Lower leg skin (tissue), 4 donors: ENCODE data around the gene PNPLA2. TPM values are rescaled to one million over a fixed set of nuclear protein-coding genes. Genes with fewer than 3 reads are reported as not detected.

Source experiments
- DNase-seq, 2 donors: peaks; one replicate each; pipeline ENCODE4 v3.0.0-alpha.2; 2019; ENCODE audit warnings: low spot score in 2 of 2
- H3K4me3 ChIP-seq: fragments of 200-600 bp; sonication (generic); 2 replicates; pipeline ENCODE4 v1.5.1; 2017; ENCODE audit warnings: mild to moderate bottlenecking, low read depth; ENCODE audit not compliant: poor library complexity, severe bottlenecking
- POLR2A ChIP-seq, 2 donors: fragments of 450-650 bp; IDR thresholded peaks; one replicate each; pipeline ENCODE4 v1.6.1; 2016 to 2017; ENCODE audit warnings: antibody characterized with exemption in 2 of 2, mild to moderate bottlenecking in 1 of 2, moderate library complexity in 1 of 2
- WGBS, 2 donors: methylation state at CpG; one replicate each; pipeline ENCODE4 v1.1.5; 2018; 5-methylcytosine and 5-hydroxymethylcytosine counted together
- intact Hi-C: fragments of 100-400 bp; cut with DNase I; formaldehyde crosslinking; loops from one replicate; pipeline ENCODE4 v1.15.0; 2023; ENCODE audit warnings: low total_unique reads
- total RNA-seq, 4 donors: library from RNA; depleted of rRNA; stranded (reverse); fragments of >200 nt; gene quantifications; one replicate each; pipeline ENCODE4 v1.1.0, GENCODE V29; 2016
- TF ChIP-seq, protein P1 (sequence below), 3 donors: fragments of 450-650 bp; IDR thresholded peaks; one replicate each; pipeline ENCODE4 v1.5.1; 2016; ENCODE audit warnings: antibody characterized with exemption in 3 of 3, mild to moderate bottlenecking in 3 of 3, moderate library complexity in 2 of 3

The PNPLA2 gene
- total RNA-seq, 4 donors from 2014 or later: 55.5 to 99.7 (median 72.4) TPM

DNA sequence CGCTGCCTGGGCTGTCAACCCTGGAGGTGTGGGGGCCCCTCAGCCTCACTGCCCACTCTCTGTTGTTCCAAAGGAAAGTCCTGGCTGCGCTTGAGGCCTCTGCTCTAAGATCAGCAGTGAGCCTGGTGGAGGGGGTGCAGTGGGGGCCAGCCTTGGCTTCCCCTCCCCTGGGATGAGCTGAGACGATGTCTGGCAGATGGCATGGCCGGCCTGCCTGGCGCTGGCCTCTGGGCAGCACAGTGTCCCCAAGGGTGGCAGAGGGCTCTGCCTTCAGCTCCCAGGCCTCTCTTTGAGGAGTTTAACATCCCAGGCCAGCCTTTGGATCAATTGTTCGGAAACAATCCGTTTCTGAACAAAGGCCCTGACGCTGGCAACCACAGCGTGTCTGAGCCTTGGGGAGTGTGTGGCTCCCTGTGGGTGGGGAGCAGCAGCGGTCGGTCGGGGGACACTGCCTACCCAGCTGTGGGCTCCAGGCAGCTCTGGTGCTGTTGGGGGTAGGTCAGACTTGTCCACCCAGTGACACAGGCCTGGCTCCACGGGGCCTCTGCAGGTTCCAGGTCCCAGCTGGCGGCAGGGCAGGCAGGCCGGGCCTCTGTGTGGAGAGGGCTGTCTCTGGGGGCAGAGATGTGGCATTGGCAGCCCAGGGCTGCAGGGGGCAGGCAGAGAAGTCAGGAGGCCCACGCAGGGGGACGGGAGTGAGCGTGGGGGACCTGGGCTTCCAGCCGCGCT, 36.1 kb downstream of the PNPLA2 start:
- no peak overlapping the region for H3K4me3 ChIP-seq
- WGBS, 2 donors: 77 to 84% methylated on average over 14 to 18 of the region's 20 CpGs
- intact Hi-C loops: no loop called here
- TF ChIP-seq, protein P1, sequence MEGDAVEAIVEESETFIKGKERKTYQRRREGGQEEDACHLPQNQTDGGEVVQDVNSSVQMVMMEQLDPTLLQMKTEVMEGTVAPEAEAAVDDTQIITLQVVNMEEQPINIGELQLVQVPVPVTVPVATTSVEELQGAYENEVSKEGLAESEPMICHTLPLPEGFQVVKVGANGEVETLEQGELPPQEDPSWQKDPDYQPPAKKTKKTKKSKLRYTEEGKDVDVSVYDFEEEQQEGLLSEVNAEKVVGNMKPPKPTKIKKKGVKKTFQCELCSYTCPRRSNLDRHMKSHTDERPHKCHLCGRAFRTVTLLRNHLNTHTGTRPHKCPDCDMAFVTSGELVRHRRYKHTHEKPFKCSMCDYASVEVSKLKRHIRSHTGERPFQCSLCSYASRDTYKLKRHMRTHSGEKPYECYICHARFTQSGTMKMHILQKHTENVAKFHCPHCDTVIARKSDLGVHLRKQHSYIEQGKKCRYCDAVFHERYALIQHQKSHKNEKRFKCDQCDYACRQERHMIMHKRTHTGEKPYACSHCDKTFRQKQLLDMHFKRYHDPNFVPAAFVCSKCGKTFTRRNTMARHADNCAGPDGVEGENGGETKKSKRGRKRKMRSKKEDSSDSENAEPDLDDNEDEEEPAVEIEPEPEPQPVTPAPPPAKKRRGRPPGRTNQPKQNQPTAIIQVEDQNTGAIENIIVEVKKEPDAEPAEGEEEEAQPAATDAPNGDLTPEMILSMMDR (IDR thresholded peaks at IDR 0.05): no peak
- no peak for TF ChIP-seq POLR2A (IDR thresholded peaks at IDR 0.05)
- no peak for DNase-seq

DNA sequence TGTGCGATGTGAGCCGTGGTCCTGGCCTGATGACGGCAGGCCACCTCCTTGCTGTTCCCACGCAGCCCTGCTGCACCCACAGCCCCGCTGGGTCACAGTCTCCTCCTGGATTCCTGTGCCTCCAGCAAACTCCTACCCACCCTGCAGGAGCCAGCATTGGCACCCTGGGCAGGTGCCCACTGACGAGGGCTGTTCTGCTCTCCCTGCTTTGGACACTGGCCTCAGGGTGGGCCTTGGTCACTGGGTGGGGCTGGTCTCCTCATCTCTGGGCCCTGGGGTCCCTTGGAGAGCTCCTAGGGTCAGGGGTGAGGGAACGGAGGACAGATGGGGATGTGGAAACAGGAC, 36.6 kb downstream of the PNPLA2 start:
- no peak for TF ChIP-seq POLR2A (IDR thresholded peaks at IDR 0.05)
- TF ChIP-seq, protein P1 (IDR thresholded peaks at IDR 0.05): no peak
- no peak for DNase-seq
- intact Hi-C loops: no loop called here
- no peak overlapping the region for H3K4me3 ChIP-seq
- 81 to 89% methylated on average over 7 of the region's 7 CpGs for whole genome bisulfite sequencing, 2 donors

DNA sequence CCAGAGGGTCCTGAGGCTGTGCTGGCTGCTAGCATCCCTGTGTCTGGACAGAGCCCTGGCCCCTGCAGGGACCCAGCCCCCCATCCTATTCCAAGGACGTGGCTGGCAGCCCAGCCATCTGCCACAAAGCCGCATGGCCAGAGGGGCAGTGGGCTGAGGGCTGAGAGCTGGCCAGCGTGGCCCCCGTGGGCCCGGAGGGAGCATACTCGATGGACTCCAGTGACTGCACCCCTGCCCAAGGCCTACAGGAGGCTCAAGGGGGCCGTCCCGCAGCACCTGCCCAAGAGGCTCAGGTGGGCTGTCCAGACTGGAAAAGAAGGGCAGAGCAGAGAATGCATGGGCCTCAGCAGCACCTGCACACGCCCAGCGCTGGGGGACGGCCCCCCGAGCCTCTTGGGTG, 37.1 kb downstream of the PNPLA2 start:
- DNase-seq: no peak
- WGBS, 2 donors: 84 to 90% methylated on average over 4 to 12 of the region's 12 CpGs
- H3K4me3 ChIP-seq: no peak overlapping the region
- TF ChIP-seq POLR2A (IDR thresholded peaks at IDR 0.05): no peak
- TF ChIP-seq, protein P1 (IDR thresholded peaks at IDR 0.05): no peak
- intact Hi-C loops: no loop called here

DNA sequence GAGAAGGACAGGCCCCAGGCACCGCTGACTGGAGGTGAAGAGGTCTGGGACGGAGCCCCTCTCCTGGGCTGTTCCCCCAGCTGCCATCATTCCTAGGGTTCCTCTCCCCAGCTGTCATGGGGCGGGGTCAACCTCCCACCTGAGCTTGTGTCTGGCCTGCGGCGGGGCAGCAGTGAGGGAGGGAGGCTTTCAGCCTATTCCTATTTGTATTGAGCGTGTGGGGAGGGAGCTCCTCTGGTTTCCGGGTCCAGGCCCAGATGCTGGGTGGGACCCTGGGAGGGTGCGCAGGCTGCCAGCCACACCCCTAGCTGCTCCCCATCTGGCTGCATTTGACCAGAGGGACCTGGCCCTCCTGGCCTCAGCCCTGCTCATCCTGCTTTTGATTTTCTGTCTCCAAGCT, 37.7 kb downstream of the PNPLA2 start:
- no peak overlapping the region for H3K4me3 ChIP-seq
- WGBS, 2 donors: 58 to 85% methylated on average over 4 to 6 of the region's 8 CpGs
- DNase-seq: no peak
- TF ChIP-seq POLR2A (IDR thresholded peaks at IDR 0.05): no peak
- intact Hi-C loops: no loop called here

DNA sequence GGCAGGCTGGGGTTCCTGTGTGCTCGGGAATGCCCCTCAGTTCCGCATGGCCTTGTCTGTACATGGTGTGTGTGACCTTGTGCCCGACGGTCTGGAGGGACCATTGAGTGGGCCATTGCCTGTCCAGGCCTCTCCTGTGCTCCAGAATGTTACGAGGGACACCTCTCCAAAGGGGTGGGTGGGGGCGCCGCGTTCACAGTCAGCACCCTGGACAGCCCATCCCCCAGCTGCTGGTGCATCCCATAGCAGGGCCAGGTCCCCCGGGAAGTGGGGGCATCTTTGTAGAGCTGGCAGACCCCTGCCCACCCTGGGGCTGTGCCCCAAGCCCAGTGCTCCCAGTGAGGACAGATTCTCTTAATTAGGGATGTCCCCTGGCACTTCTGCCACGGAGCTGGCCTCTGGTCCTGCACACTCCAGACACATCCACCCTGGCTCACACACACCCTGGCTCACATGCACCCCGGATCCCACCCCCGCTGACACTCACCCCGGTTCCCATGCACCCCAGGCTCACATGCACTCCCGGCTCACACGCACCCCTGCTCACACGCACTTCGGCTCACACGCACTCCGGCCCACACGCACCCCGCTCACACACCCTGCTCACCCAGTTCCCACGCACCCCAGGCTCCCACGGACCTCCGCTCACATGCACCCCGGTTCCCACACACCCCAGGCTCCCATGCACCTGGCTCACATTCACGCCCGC, 39.5 kb downstream of the PNPLA2 start:
- no peak for DNase-seq
- intact Hi-C loops: no loop called here
- 82 to 84% methylated on average over 18 to 27 of the region's 27 CpGs for WGBS, 2 donors
- no peak for TF ChIP-seq POLR2A (IDR thresholded peaks at IDR 0.05)
- TF ChIP-seq, protein P1 (IDR thresholded peaks at IDR 0.05): no peak
- H3K4me3 ChIP-seq: no peak overlapping the region

DNA sequence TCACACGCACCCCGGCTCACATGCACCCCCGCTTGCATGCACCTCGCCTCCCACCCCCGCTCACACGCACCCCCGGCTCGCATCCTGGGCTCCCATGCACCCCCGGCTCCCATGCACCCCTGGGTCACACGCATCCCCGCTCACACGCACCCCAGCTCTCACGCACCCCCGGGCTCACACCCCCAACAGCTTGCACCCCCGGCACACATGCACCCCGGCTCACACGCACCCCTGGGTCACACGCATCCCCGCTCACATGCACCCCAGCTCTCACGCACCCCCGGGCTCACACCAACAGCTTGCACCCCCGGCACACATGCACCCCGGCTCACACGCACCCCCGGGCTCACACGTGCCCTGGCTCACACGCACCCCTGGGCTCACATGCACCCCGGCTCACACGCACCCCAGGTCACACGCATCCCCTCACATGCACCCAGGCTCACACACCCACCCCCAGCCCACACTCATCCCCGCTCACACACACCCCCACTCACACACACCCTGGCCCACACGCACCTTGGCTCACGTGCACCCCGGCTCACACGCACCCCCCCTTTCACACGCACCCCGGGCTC, 40.1 kb downstream of the PNPLA2 start:
- WGBS, 2 donors: 87 to 89% methylated on average over 26 to 36 of the region's 37 CpGs
- H3K4me3 ChIP-seq: no peak overlapping the region
- intact Hi-C loops: no loop called here
- TF ChIP-seq, protein P1 (IDR thresholded peaks at IDR 0.05): no peak
- TF ChIP-seq POLR2A (IDR thresholded peaks at IDR 0.05): no peak
- no peak for DNase-seq
